ENCODE measurements around the gene WWOX.

DNA sequence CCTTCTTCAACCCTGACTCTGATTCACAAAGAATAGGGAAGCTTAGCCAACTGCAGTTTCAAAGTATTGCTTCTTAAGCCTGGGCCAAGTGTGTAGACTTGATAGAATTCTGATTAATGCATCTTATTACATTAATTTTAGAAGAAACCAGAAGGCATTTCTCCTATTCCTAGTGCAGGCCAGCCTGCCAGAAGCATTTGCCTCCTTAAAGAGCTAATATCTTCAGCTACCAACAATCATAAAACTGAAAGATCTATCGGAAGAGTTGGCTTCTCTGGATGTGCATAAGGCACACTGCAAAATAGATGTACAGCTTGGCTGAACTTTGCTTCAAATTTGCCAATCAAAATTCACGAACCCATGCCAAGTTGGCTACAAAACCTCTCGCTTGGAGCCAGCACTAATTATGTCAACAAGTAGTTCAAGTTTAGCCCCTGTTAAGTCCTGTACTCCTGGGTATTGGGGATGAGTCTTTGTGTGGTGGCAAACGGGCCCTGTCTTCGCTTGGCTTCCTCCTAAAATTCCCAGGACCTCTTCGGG, 717.8 kb downstream of the WWOX start:
- TF ChIP-seq MXI1 (conservative IDR thresholded peaks at IDR 0.05; ENCODE audit: poor library complexity, severe bottlenecking) = no peak
- no peak for TF ChIP-seq CTCF (IDR thresholded peaks at IDR 0.05; ENCODE audit: poor library complexity, severe bottlenecking)
- no peak for TF ChIP-seq EZH2 (IDR thresholded peaks at IDR 0.05; ENCODE audit: borderline replicate concordance, insufficient read depth, low read length, poor library complexity, severe bottlenecking)
- no peak for TF ChIP-seq EP300 (conservative IDR thresholded peaks at IDR 0.05; ENCODE audit: poor library complexity, severe bottlenecking)
- TF ChIP-seq RAD21 (conservative IDR thresholded peaks at IDR 0.05) = no peak
- TF ChIP-seq POLR2AphosphoS5 (IDR thresholded peaks at IDR 0.05) = no peak
- no peak for TF ChIP-seq REST (IDR thresholded peaks at IDR 0.05; ENCODE audit: borderline replicate concordance)
- no peak for TF ChIP-seq TAF1 (IDR thresholded peaks at IDR 0.05; ENCODE audit: low read depth)
- TF ChIP-seq SMC3 (conservative IDR thresholded peaks at IDR 0.05; ENCODE audit: poor library complexity) = no peak

Data from neural cell (in vitro differentiated cells).